ENCODE measurements around the gene CAMK1G. TPM values are rescaled to one million over a fixed set of nuclear protein-coding genes. Genes with fewer than 3 reads are reported as not detected.

The CAMK1G gene
- total RNA-seq, 3 donors from 2014 or later: 0.60 TPM; not detected in 2

DNA sequence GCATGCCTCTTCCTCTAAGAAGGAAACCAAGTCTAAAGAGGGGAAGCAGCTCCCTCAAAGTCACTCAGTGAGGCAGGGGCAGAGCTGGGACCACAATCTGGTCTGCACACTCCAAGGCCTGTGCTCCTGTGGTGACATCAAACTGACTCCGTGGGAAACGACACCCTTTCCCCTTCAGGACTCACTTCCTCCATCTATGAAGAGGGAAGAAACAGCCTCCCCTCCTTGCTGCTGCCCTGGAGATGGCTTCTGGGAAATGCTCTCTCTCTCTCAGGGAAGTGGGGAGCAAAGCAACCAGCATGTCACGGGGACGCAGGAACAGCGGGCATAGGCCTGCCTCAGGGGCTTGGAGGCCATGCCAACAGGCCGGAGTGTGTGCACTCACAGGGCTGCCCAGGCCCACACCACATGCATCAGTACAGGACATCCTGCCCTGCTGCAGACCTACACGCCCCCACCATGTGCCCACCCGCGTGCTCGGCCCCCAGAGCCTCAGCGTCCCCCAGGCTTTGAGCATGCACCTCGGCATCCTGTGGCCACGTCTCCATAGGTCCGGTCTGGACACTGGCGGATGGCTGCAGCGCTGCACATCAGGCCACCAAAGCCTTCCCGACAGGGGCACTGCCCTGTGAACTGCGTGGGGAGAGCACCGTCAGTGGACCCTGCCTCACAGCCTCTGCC lies 43.0 kb downstream of the CAMK1G start:
- no peaks in the 10 kb centered on the region for H3K36me3 ChIP-seq (ENCODE audit: low read depth)

DNA sequence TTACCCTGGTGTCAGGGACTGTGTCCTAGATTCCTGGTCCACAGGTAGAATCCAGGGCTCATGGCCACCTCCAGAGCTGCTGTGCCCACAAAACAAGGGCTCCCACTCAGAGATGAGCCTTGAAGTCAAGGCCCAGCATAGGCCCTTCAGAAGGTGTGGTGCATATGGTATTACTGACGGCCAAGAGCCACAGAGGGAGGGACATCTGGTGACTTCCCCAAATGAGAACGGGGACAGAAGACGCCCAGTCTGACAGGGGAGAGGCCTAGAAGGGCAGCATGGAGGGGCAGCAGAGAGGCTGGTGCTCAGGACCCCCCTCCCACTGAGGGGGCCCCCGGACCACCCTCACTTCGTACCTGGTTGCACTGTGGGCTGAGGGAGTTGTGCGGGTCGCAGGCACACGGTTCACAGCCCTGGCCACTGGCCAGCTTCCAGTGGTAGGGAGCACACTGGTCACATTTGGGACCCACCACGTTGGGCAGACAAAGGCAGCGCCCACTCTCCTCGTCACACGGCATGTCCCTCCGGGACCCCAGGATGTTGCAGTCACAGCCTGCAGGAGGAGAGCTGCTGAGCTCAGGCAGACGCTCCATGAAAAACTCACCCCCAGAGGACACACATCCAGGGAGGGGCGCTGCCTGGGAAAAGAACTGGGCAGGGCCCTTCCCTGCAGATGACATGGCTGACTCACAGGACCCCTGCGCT lies 43.7 kb downstream of the CAMK1G start:
- H3K36me3 ChIP-seq (ENCODE audit: low read depth): no peaks in the 10 kb centered on the region
- no peaks in the 10 kb centered on the region for H3K9me3 ChIP-seq
- DNase-seq: no peak
- H3K4me3 ChIP-seq: no peak overlapping the region
- H3K4me1 ChIP-seq (ENCODE audit: low read depth): peaks cover 8% of the 10 kb centered on the region
- ATAC-seq: peak; percentile 17
- intact Hi-C loops (cut with DNase I, micrococcal nuclease): no loop called here
- TF ChIP-seq, protein P1, sequence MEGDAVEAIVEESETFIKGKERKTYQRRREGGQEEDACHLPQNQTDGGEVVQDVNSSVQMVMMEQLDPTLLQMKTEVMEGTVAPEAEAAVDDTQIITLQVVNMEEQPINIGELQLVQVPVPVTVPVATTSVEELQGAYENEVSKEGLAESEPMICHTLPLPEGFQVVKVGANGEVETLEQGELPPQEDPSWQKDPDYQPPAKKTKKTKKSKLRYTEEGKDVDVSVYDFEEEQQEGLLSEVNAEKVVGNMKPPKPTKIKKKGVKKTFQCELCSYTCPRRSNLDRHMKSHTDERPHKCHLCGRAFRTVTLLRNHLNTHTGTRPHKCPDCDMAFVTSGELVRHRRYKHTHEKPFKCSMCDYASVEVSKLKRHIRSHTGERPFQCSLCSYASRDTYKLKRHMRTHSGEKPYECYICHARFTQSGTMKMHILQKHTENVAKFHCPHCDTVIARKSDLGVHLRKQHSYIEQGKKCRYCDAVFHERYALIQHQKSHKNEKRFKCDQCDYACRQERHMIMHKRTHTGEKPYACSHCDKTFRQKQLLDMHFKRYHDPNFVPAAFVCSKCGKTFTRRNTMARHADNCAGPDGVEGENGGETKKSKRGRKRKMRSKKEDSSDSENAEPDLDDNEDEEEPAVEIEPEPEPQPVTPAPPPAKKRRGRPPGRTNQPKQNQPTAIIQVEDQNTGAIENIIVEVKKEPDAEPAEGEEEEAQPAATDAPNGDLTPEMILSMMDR (IDR thresholded peaks at IDR 0.05): no peak

More for the DNA sequence above, 43.0 kb downstream of the CAMK1G start:
- TF ChIP-seq, protein P1 (IDR thresholded peaks at IDR 0.05): no peak
- DNase-seq: no peak
- H3K4me1 ChIP-seq (ENCODE audit: low read depth): peaks cover 8% of the 10 kb centered on the region
- intact Hi-C loops (cut with DNase I, micrococcal nuclease): no loop called here
- ATAC-seq: no peak
- no peaks in the 10 kb centered on the region for H3K9me3 ChIP-seq
- no peak overlapping the region for H3K4me3 ChIP-seq

- ATAC-seq (peak; percentile 78), DNase-seq (peak; percentile 75 to 84 (median 80))
- TF ChIP-seq, protein P1 (IDR thresholded peaks at IDR 0.05): peak; percentile 91
- Histone ChIP-seq H3K4me1 (ENCODE audit: low read depth) (peaks cover 8% of the 10 kb centered on the region), H3K36me3 (ENCODE audit: low read depth) (no peaks in the 10 kb centered on the region), H3K4me3 (no peak overlapping the region), H3K9me3 (no peaks in the 10 kb centered on the region)
- intact Hi-C loops (cut with DNase I, micrococcal nuclease): no loop called here
Observed at GRCh38 chr1:209627732-209628196, 44.2 kb downstream of the CAMK1G start.

DNA sequence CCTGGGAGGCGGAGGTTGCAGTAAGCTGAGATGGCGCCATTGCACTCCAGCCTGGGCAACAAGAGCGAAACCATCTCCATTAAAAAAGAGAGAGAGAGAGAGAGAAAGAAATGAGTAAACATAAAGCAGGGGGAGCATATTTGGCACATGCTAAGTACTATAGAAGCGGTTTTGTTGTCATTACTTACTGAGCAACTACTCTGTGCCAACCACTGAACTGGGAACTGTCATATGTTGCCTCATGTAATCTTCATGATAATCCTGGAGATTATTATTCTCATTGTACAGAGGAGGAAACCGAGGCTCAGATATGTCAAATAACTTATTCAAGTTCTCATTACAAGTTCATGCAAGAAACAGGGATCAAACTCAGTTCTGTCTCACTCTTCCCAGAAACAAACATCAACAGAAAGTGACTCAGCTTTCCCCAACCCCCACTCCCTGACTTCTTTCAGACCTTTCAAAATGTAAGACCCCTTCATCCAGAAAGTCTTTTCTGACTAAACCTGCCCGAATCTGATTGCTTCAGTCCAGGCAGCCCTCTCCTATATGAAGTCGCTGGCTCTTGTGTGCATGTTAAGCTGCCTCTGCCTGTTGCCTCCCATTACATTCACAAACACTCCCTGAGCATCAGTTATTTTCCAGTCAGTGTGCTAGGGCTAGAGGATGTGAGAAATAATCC lies 45.2 kb downstream of the CAMK1G start:
- H3K4me3 ChIP-seq: no peak overlapping the region
- H3K36me3 ChIP-seq (ENCODE audit: low read depth): no peaks in the 10 kb centered on the region
- intact Hi-C loops (cut with DNase I, micrococcal nuclease): no loop called here
- ATAC-seq: no peak
- TF ChIP-seq, protein P1 (IDR thresholded peaks at IDR 0.05): no peak
- H3K4me1 ChIP-seq (ENCODE audit: low read depth): peaks cover 8% of the 10 kb centered on the region
- DNase-seq: no peak
- H3K9me3 ChIP-seq: no peaks in the 10 kb centered on the region

- no peak for ATAC-seq
- no peak for DNase-seq
- no peak overlapping the region for H3K4me3 ChIP-seq
- TF ChIP-seq, protein P1 (IDR thresholded peaks at IDR 0.05): no peak
- no peaks in the 10 kb centered on the region for H3K9me3 ChIP-seq
- H3K4me1 ChIP-seq (ENCODE audit: low read depth): peaks cover 8% of the 10 kb centered on the region
- intact Hi-C loops (cut with DNase I, micrococcal nuclease): no loop called here
- H3K36me3 ChIP-seq (ENCODE audit: low read depth): no peaks in the 10 kb centered on the region
Observed at GRCh38 chr1:209629621-209630382, 46.3 kb downstream of the CAMK1G start.

Data from mucosa of descending colon (tissue), 3 donors.